Measurements from ENCODE around the gene EFNA1. TPM values are rescaled to one million over a fixed set of nuclear protein-coding genes. Genes with fewer than 3 reads are reported as not detected.

The EFNA1 gene
- total and polyA plus RNA-seq, 2 of the 13 experiments (the other 11 are each of a cell fraction or from before 2014, with no cell fraction given) = 81.8 to 874 TPM

- H3K36me3 ChIP-seq (replicated peaks in 1 of 2; ENCODE audit: control insufficient read depth in 1 of 2, insufficient read depth in 2 of 2, low read length in 2 of 2) = no peaks in the 10 kb centered on the region
- CTCF ChIA-PET (ENCODE audit: low intra/inter-chr PET ratio, low total read pairs) = no interaction called here
- intact Hi-C loops (cut with micrococcal nuclease; ENCODE audit: unreplicated experiment) (no loop called here), in situ Hi-C loops (cut with HindIII; ENCODE audit: extremely low pct_ligation_motif_present, low pct_unique_long_range_greater_than_20kb) (no loop called here)
- H2AFZ ChIP-seq (ENCODE audit: low read length) = no peak overlapping the region
- no peaks in the 10 kb centered on the region for H3K9me3 ChIP-seq (ENCODE audit: low read length)
- no peak for DNase-seq (ENCODE audit: low spot score)
- FAIRE-seq = no peak
- no peaks in the 10 kb centered on the region for H4K20me1 ChIP-seq (ENCODE audit: insufficient read depth, low read length)
- no peak overlapping the region for H3K4me2 ChIP-seq (ENCODE audit: low read depth, low read length)
- BruUV-seq (replicated peaks) = no TSS peak
- H3K79me2 ChIP-seq (ENCODE audit: insufficient read depth, low read length) = no peaks in the 10 kb centered on the region
- H3K27ac ChIP-seq (ENCODE audit: extremely low read length, insufficient read depth, low read length) = no peak overlapping the region
- H3K27me3 ChIP-seq (ENCODE audit: control insufficient read depth in 1 of 2, insufficient read depth in 2 of 2, low read length in 2 of 2) = peaks cover 0 to 7% of the 10 kb centered on the region in 2 experiments; a peak in 1 of 5 replicates
- WGBS (ENCODE audit: low lambda C conversion rate) = 31% methylated on average over 5 of the region's 5 CpGs
- POLR2A ChIA-PET = interaction anchor here (3.4 kb wide), 1 partner anchor 9 kb away, joined by 18 read pairs; no protein-coding TSS in a partner anchor
- no peak overlapping the region for H3K9ac ChIP-seq (ENCODE audit: insufficient read depth, low read depth, low read length)
- TF ChIP-seq KDM3A (CRISPR knock-in tag; IDR thresholded peaks at IDR 0.05; ENCODE audit: low read depth) (no peak), IRF9 (CRISPR knock-in tag; IDR thresholded peaks at IDR 0.05; ENCODE audit: borderline replicate concordance) (no peak), TGIF2 (CRISPR knock-in tag; IDR thresholded peaks at IDR 0.05) (no peak), ZNF749 (CRISPR knock-in tag; IDR thresholded peaks at IDR 0.05; ENCODE audit: borderline replicate concordance) (no peak), RARA (CRISPR knock-in tag; IDR thresholded peaks at IDR 0.05) (no peak), SRF (IDR thresholded peaks at IDR 0.05; ENCODE audit: low read depth, low read length) (no peak), RBM22 (optimal IDR thresholded peaks at IDR 0.05; ENCODE audit: low read length) (no peak), NFKBIZ (CRISPR knock-in tag; IDR thresholded peaks at IDR 0.05) (no peak), ATM (IDR thresholded peaks at IDR 0.05; ENCODE audit: borderline replicate concordance) (no peak)
- H3K4me1 ChIP-seq (ENCODE audit: insufficient read depth, low read length) = peaks cover 29% of the 10 kb centered on the region
- no peak for ATAC-seq
- no peak overlapping the region for H3K4me3 ChIP-seq (replicated peaks in 1 of 3; ENCODE audit: insufficient read depth in 1 of 3, low read depth in 2 of 3, low read length in 3 of 3)
Observed at GRCh38 chr1:155116113-155116764, 11.4 kb upstream of the EFNA1 start.

All from HepG2 (cell line).